Transverse colon (tissue), 3 donors: ENCODE measurements around the gene GLS2.
"Not testable (repeated sequence)": the region's sequence is repeated elsewhere in the genome, so short reads cannot be mapped to it uniquely, and the experiment has no call there.

Experiments
- EP300 ChIP-seq: sonication (generic); formaldehyde crosslinking; IDR thresholded peaks from one replicate; pipeline ENCODE4 v1.6.1; 2017; ENCODE audit warnings: antibody characterized with exemption, low read depth
- POLR2A ChIP-seq: fragments of 450-650 bp; IDR thresholded peaks from one replicate; pipeline ENCODE4 v1.6.1; 2016; ENCODE audit warnings: antibody characterized with exemption, mild to moderate bottlenecking, moderate library complexity
- TF ChIP-seq, protein P1 (sequence below), 5 experiments: fragments of 200-600 bp in 3 of 5; fragments of 450-650 bp in 2 of 5; sonication (generic) in 3 of 5; IDR thresholded peaks; 1 replicate in 2 of 5; 2 replicates in 3 of 5; pipeline ENCODE4 v1.5.1; 2016 to 2017; ENCODE audit warnings: antibody characterized with exemption in 5 of 5, inconsistent platforms in 3 of 5, mild to moderate bottlenecking in 2 of 5, moderate library complexity in 1 of 5

DNA sequence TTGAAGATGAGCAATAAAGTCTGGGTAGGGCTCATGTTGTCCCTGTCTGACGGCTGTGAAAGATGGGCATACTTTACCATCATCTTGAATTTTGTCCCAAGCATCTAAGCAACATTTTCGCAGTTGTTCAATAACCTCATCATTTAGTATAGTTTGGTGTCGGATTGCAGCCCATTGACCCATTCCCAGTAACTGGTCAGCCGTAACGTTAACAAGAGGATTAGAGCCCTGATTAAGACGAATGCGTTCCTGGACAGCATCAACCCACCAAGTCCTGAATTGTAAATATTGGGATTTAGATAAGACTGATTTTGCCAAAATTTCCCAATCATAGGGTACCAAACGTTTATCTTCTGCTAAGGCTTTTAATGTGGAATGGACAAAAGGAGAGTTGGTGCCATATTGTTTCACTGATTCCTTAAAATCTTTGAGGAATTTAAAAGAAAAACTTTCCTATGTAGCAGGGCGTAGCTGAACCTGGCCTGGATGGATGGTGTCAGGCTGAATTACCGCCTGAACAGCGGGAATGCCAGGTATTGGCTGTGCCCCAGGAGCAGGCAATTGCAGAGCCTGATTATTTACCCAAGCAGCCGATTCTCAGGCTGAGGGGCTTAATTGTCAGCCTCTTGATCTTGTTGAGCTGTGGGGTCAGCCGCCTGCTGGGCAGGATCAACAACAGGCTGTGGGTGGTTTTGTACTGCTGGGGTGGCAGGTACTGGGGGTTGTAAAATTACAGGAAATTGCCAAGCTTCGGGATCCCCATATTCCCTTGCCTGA lies 10.4 kb upstream of the GLS2 start:
- not testable (repeated sequence) for TF ChIP-seq POLR2A, EP300
- TF ChIP-seq, protein P1, sequence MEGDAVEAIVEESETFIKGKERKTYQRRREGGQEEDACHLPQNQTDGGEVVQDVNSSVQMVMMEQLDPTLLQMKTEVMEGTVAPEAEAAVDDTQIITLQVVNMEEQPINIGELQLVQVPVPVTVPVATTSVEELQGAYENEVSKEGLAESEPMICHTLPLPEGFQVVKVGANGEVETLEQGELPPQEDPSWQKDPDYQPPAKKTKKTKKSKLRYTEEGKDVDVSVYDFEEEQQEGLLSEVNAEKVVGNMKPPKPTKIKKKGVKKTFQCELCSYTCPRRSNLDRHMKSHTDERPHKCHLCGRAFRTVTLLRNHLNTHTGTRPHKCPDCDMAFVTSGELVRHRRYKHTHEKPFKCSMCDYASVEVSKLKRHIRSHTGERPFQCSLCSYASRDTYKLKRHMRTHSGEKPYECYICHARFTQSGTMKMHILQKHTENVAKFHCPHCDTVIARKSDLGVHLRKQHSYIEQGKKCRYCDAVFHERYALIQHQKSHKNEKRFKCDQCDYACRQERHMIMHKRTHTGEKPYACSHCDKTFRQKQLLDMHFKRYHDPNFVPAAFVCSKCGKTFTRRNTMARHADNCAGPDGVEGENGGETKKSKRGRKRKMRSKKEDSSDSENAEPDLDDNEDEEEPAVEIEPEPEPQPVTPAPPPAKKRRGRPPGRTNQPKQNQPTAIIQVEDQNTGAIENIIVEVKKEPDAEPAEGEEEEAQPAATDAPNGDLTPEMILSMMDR (IDR thresholded peaks at IDR 0.05): not testable (repeated sequence)
